Measurements from ENCODE around the gene PDE4D.
A peak's percentile ranks its signal among the peaks of the same experiment; 100 is the strongest.

Gene PDE4D

GRCh38 chr5:59792983-59793585, 100.4 kb downstream of the PDE4D start:
- no peak for DNase-seq (ENCODE audit: low spot score)
- Histone ChIP-seq H3K4me3 (no peak overlapping the region), H3K27ac (no peak overlapping the region)
- no peak for TF ChIP-seq CTCF (IDR thresholded peaks at IDR 0.05)

GRCh38 chr5:59791617-59792016, 101.9 kb downstream of the PDE4D start:
- no peak for DNase-seq (ENCODE audit: low spot score)
- TF ChIP-seq CTCF (IDR thresholded peaks at IDR 0.05): no peak
- H3K4me3 ChIP-seq: no peak overlapping the region
- no peak overlapping the region for H3K27ac ChIP-seq

GRCh38 chr5:59790776-59791475, 102.6 kb downstream of the PDE4D start:
- H3K4me3 ChIP-seq: no peak overlapping the region
- peak overlapping the region in 1 of 2 donors; percentile 62 for H3K27ac ChIP-seq
- TF ChIP-seq CTCF (IDR thresholded peaks at IDR 0.05): no peak
- DNase-seq (ENCODE audit: low spot score): no peak

GRCh38 chr5:59790376-59790775, 103.2 kb downstream of the PDE4D start:
- no peak for TF ChIP-seq CTCF (IDR thresholded peaks at IDR 0.05)
- H3K27ac ChIP-seq: peak overlapping the region in 1 of 2 donors; percentile 62
- DNase-seq (ENCODE audit: low spot score): no peak
- no peak overlapping the region for H3K4me3 ChIP-seq

GRCh38 chr5:59789894-59790293, 103.6 kb downstream of the PDE4D start:
- DNase-seq (ENCODE audit: low spot score): no peak
- Histone ChIP-seq H3K4me3 (no peak overlapping the region), H3K27ac (peak overlapping the region in 1 of 2 donors; percentile 31)
- no peak for TF ChIP-seq CTCF (IDR thresholded peaks at IDR 0.05)

GRCh38 chr5:59789197-59789596, 104.3 kb downstream of the PDE4D start:
- no peak overlapping the region for H3K4me3 ChIP-seq
- TF ChIP-seq CTCF (IDR thresholded peaks at IDR 0.05): no peak
- H3K27ac ChIP-seq: no peak overlapping the region

GRCh38 chr5:59786334-59786805, 107.2 kb downstream of the PDE4D start:
- H3K27ac ChIP-seq: no peak overlapping the region
- no peak for TF ChIP-seq CTCF (IDR thresholded peaks at IDR 0.05)
- no peak overlapping the region for H3K4me3 ChIP-seq
- DNase-seq (ENCODE audit: low spot score): no peak

More at GRCh38 chr5:59789197-59789596, 104.3 kb downstream of the PDE4D start:
- no peak for DNase-seq (ENCODE audit: low spot score)
